GM23338 (cell line): ENCODE data around the gene CHRNA3.

ENCODE experiments used
- CREB1 ChIP-seq: fragments of 250-450 bp; sonication (Bioruptor Pico); IDR thresholded peaks from 2 replicates; pipeline ENCODE4 v1.5.0; 2020; ENCODE audit warnings: low read depth, mild to moderate bottlenecking, moderate library complexity
- CTCF ChIP-seq, 2 experiments: fragments of 200-600 bp in 1 of 2; sonication (generic) in 1 of 2; conservative IDR thresholded peaks; 2 replicates each; pipeline versions ENCODE4 v1.5.1 to v1.6.1; 2016 to 2017; ENCODE audit warnings: antibody characterized with exemption in 2 of 2, low read depth in 2 of 2, mild to moderate bottlenecking in 2 of 2, moderate library complexity in 1 of 2
- ETS1 ChIP-seq: IDR thresholded peaks from 2 replicates; pipeline ENCODE4 v1.6.1; 2016; ENCODE audit warnings: antibody characterized with exemption
- EZH2 ChIP-seq: fragments of 200-600 bp; sonication (generic); IDR thresholded peaks from one replicate; pipeline ENCODE4 v1.8.0; 2017; ENCODE audit warnings: antibody characterized with exemption, mild to moderate bottlenecking, low read depth; ENCODE audit not compliant: unreplicated experiment
- EZH2phosphoT487 ChIP-seq: fragments of 200-600 bp; sonication (generic); IDR thresholded peaks from one replicate; pipeline ENCODE4 v1.8.1; 2018; ENCODE audit warnings: antibody characterized with exemption; ENCODE audit not compliant: unreplicated experiment
- JUNB ChIP-seq: IDR thresholded peaks from one replicate; pipeline ENCODE4 v1.6.1; 2016; ENCODE audit warnings: antibody characterized with exemption; ENCODE audit not compliant: unreplicated experiment
- POLR2AphosphoS5 ChIP-seq: IDR thresholded peaks from 2 replicates; pipeline ENCODE4 v1.6.1; 2016; ENCODE audit warnings: antibody characterized with exemption, low read depth
- REST ChIP-seq: IDR thresholded peaks from one replicate; pipeline ENCODE4 v1.6.1; 2018; ENCODE audit warnings: antibody characterized with exemption; ENCODE audit not compliant: unreplicated experiment
- STAT1 ChIP-seq: IDR thresholded peaks from one replicate; pipeline ENCODE4 v1.6.1; 2016; ENCODE audit warnings: antibody characterized with exemption; ENCODE audit not compliant: unreplicated experiment

- TF ChIP-seq CTCF (conservative IDR thresholded peaks at IDR 0.05; ENCODE audit: low read depth in 2 of 2) (no peak), JUNB (no peak), POLR2AphosphoS5 (no peak), EZH2phosphoT487 (no peak), REST (no peak), EZH2 (no peak), CREB1 (CRISPR knock-in tag) (no peak), ETS1 (no peak), STAT1 (no peak)
Measured at GRCh38 chr15:78563092-78563491, 57.7 kb downstream of the CHRNA3 start.
